GM12864 (cell line): ENCODE results near the gene ABCF2.

Source experiments
- DNase-seq: peaks from one replicate; pipeline ENCODE4 v3.0.0-alpha.2; 2011; ENCODE audit warnings: low read depth
- H3K4me3 ChIP-seq: 2 replicates; pipeline ENCODE4 v1.5.1; 2011; ENCODE audit warnings: mild to moderate bottlenecking, low read depth, low read length, control low read depth
- TF ChIP-seq, protein P1 (sequence below): IDR thresholded peaks from 2 replicates; pipeline ENCODE4 v1.5.1; 2011; ENCODE audit warnings: low read depth, mild to moderate bottlenecking, moderate library complexity, low read length, control low read depth, inconsistent platforms; ENCODE audit errors: missing control alignments

Gene ABCF2

DNA sequence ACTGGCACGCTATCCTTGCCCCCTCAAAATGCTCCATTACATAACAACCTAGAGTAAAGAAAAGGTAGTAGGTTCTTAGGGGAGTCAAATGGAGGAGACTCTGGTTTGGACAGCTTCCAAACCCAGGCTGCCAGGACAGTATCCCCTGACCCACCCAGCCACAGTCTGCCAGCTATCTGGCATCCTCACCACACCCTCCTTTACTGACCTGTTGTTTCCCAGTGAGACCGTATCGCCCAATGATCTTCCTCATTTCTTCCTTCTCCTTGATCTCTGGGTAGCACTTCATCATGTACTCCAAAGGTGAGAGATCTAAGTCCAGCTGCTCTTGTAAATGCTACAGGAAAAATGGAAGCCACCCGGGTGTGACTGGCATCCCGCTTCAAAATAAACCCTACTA, 11.6 kb downstream of the ABCF2 start:
- TF ChIP-seq, protein P1, sequence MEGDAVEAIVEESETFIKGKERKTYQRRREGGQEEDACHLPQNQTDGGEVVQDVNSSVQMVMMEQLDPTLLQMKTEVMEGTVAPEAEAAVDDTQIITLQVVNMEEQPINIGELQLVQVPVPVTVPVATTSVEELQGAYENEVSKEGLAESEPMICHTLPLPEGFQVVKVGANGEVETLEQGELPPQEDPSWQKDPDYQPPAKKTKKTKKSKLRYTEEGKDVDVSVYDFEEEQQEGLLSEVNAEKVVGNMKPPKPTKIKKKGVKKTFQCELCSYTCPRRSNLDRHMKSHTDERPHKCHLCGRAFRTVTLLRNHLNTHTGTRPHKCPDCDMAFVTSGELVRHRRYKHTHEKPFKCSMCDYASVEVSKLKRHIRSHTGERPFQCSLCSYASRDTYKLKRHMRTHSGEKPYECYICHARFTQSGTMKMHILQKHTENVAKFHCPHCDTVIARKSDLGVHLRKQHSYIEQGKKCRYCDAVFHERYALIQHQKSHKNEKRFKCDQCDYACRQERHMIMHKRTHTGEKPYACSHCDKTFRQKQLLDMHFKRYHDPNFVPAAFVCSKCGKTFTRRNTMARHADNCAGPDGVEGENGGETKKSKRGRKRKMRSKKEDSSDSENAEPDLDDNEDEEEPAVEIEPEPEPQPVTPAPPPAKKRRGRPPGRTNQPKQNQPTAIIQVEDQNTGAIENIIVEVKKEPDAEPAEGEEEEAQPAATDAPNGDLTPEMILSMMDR, result no peak
- no peak overlapping the region for H3K4me3 ChIP-seq
- DNase-seq, result no peak

DNA sequence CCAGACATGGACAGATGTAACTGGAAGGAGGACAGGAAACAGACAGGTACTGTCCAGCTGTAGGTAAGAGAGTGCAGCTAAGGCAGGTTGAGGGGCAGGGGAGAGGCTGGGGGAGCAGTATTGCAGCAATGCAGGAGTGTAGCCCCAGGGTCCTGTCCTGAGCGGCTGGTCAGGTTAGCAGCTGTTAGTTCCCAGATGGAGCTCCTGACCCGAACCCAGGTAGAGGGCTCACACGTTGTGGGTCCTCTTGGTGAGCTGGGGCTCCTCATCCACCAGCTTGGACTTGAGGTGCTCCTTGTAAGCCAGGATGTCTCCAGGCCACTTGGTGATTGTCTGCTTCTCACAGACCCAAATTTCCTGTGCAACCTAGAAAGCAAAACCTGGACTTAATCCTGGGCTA, 13.2 kb downstream of the ABCF2 start:
- TF ChIP-seq, protein P1, result no peak
- no peak for DNase-seq
- no peak overlapping the region for H3K4me3 ChIP-seq

DNA sequence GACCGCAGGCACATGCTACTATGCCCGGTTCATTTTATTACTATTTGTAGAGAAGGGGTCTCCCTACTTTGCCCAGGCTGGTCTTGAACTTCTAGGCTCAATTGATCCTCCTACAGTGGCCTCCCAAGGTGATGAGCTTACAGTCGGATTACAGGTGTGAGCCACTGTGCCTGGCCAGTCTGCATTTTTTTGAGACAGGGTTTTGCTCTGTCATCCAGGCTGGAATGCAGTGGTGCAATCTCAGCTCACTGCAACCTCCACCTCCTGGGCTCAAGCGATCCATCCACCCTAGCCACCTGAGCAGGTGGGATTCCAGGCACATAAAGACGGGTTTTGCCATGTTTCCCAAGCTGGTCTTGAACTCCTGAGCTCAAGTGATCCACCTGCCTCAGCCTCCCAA, 14.4 kb downstream of the ABCF2 start:
- H3K4me3 ChIP-seq, result no peak overlapping the region
- TF ChIP-seq, protein P1, result no peak
- no peak for DNase-seq

DNA sequence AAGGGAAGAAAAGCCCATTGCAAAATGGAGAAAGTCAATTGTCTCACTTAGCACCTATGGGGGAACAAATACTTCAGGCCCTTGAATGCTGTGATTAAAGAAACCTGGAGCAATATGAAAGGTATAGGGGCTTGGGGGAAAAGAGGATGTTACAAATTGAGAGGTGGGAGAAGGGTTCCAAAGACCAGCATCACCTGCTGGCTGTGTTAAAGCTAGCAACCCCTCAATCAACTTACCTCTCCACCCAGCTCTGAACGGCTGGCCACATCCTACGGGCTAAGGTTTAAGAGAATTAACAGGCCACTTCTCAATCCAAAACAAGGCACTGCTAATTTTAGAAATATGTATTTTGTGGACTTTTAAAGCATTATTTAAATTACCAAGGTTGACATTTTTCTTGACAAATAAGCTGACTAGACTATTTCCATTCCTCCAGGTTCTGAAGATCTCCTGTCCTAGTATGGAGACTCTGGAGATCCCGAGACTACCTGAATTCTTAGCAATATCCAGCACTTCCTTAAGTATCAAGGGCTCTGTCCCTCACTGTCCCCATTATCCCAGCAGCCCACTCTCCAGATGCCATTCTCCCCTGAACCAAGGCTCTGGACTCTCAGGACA, 15.7 kb downstream of the ABCF2 start:
- no peak overlapping the region for H3K4me3 ChIP-seq
- DNase-seq, result no peak
- TF ChIP-seq, protein P1, result no peak

DNA sequence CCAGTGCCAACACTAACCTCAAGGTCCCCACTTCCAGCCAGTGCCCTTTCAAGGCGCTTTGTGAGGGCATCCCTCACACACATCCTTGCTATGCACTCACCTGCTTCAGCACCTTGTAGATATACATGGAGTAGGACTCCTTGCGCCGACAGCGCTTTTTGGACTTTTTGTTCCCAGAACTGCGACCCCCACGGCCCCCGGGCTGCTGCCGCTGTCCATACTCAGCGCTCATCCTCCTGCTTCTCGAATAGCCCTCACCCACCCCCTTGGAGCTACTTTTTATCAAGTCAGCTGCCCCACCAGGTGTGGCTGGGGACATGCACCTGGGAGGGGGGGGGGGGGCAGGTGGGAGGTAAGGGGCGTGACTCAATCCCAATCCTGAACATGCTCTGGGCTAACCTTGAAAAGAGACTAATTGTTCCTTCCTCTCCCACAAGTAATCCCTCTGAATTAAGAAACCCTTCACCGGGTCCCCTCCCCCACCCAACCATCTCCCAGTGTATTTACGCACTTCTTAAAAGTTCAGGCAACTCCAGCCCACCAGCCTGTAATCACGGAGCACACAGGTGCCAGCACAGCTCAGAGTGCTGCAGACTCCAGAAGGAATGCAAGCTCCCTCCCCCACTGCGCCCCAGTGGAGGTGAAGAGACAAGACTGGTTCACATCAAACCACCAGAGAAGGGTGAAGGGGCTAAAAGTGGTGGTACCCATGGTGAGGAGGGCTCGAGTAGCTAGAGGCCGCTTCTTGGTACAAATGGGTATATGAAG, 16.7 kb downstream of the ABCF2 start, which contains the start of gene H2BK1:
TSS of gene H2BK1 (minus strand) at position 402 of the 768 bp plus-strand sequence. CDS start at position 232, 170 bp downstream.
- no peak for DNase-seq
- no peak within 1 kb of the TSS for H3K4me3 ChIP-seq
- TF ChIP-seq, protein P1, result no peak

DNA sequence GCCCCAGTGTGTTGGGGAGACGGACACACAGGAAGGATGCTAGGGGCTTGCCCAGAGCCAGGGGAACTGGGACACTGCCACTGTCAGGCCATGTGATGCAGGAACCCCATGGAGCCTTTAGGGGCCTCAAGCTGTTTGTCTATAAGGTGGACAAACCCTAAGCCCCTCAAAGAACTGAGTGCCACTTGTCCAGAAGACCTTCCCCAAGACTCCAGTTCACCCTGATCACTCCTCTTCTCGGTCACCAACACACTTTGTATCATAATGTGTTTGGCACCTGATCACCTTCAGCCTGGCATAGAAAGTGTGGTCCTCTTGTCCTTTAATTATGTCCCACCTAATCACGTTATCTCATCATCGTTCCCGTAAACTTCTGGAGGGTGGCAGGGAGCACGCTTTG, 17.4 kb downstream of the ABCF2 start:
- no peak for DNase-seq
- no peak overlapping the region for H3K4me3 ChIP-seq
- TF ChIP-seq, protein P1, result no peak
